Smooth muscle cell (in vitro differentiated cells): ENCODE measurements around the gene MGMT. TPM values are rescaled to one million over a fixed set of nuclear protein-coding genes. Genes with fewer than 3 reads are reported as not detected.

Source experiments
- DNase-seq: peaks from one replicate; lab custom pipeline; 2025; ENCODE audit not compliant: unreplicated experiment; lab: John Stamatoyannopoulos, UW
- H2AFZ ChIP-seq: fragments of 200-600 bp; sonication (generic); 2 replicates; pipeline ENCODE4 v1.6.0; 2016; ENCODE audit warnings: antibody characterized with exemption, low read depth, mild to moderate bottlenecking
- H3F3A ChIP-seq: fragments of 200-600 bp; sonication (generic); 2 replicates; pipeline ENCODE4 v1.6.0; 2017; ENCODE audit warnings: antibody characterized with exemption, low read depth
- H3K27ac ChIP-seq: fragments of 200-600 bp; sonication (generic); 2 replicates; pipeline ENCODE4 v1.5.1; 2016; ENCODE audit warnings: low read depth, mild to moderate bottlenecking
- H3K27me3 ChIP-seq: fragments of 200-600 bp; sonication (generic); 2 replicates; pipeline ENCODE4 v1.6.1; 2016; ENCODE audit warnings: low read depth, mild to moderate bottlenecking
- H3K36me3 ChIP-seq: fragments of 200-600 bp; sonication (generic); 2 replicates; pipeline ENCODE4 v1.5.1; 2016; ENCODE audit warnings: low read depth
- H3K4me1 ChIP-seq: fragments of 200-600 bp; sonication (generic); 2 replicates; pipeline ENCODE4 v1.5.1; 2016; ENCODE audit warnings: low read depth
- H3K4me2 ChIP-seq: fragments of 200-600 bp; sonication (generic); 2 replicates; pipeline ENCODE4 v1.6.0; 2016; ENCODE audit warnings: mild to moderate bottlenecking
- H3K4me3 ChIP-seq: fragments of 200-600 bp; sonication (generic); 2 replicates; pipeline ENCODE4 v1.5.1; 2016; ENCODE audit warnings: mild to moderate bottlenecking
- H3K79me2 ChIP-seq: fragments of 200-600 bp; sonication (generic); 2 replicates; pipeline ENCODE4 v1.6.0; 2016; ENCODE audit warnings: low read depth, mild to moderate bottlenecking
- H3K9ac ChIP-seq: fragments of 200-600 bp; sonication (generic); 2 replicates; pipeline ENCODE4 v1.6.0; 2016; ENCODE audit warnings: low read depth
- H3K9me3 ChIP-seq: fragments of 200-600 bp; sonication (generic); replicated peaks from 2 replicates; pipeline ENCODE4 v1.5.1; 2016; ENCODE audit warnings: low read depth
- H4K20me1 ChIP-seq: fragments of 200-600 bp; sonication (generic); 2 replicates; pipeline ENCODE4 v1.6.0; 2016; ENCODE audit warnings: low read depth
- CTCF ChIP-seq: fragments of 200-600 bp; sonication (generic); IDR thresholded peaks from 2 replicates; pipeline ENCODE4 v1.5.1; 2017; ENCODE audit warnings: borderline replicate concordance, mild to moderate bottlenecking, antibody characterized with exemption; ENCODE audit not compliant: insufficient read depth, poor library complexity, severe bottlenecking
- WGBS: methylation state at CpG from one replicate; pipeline ENCODE4 v1.1.7; 2016; ENCODE audit warnings: low lambda C conversion rate; 5-methylcytosine and 5-hydroxymethylcytosine counted together
- polyA plus RNA-seq: library from polyadenylated mRNA; unstranded; fragments of >200 nt; fragmentation: Nextera tagmentation; extraction: Ambion mirVana; gene quantifications from 2 replicates; pipeline ENCODE4 v1.2.1, GENCODE V29; 2016
- total RNA-seq: library from RNA; depleted of rRNA; stranded (reverse); fragments of >200 nt; gene quantifications from 2 replicates; pipeline ENCODE4 v1.2.3, GENCODE V29; 2014

Gene MGMT
- total and polyA plus RNA-seq, 2 experiments from 2014 or later = 21.0 to 33.0 TPM

GRCh38 chr10:129474642-129475041, 7.6 kb downstream of the MGMT start:
- Histone ChIP-seq H3K27me3 (no peaks in the 10 kb centered on the region), H3K27ac (no peak overlapping the region), H3K9ac (no peak overlapping the region), H4K20me1 (peaks cover 3% of the 10 kb centered on the region), H3K79me2 (peaks cover 5% of the 10 kb centered on the region), H3K9me3 (no peaks in the 10 kb centered on the region), H3K36me3 (no peaks in the 10 kb centered on the region), H3K4me3 (no peak overlapping the region), H2AFZ (no peak overlapping the region), H3F3A (no peaks in the 10 kb centered on the region), H3K4me1 (no peaks in the 10 kb centered on the region), H3K4me2 (no peak overlapping the region)
- WGBS = 97% methylated on average over 11 of the region's 11 CpGs
- TF ChIP-seq CTCF = no peak
- no peak for DNase-seq

- Histone ChIP-seq H3F3A (no peaks in the 10 kb centered on the region), H3K4me2 (no peak overlapping the region), H2AFZ (no peak overlapping the region), H3K4me1 (no peaks in the 10 kb centered on the region), H3K36me3 (no peaks in the 10 kb centered on the region), H3K9me3 (no peaks in the 10 kb centered on the region), H3K27me3 (no peaks in the 10 kb centered on the region), H4K20me1 (peaks cover 3% of the 10 kb centered on the region), H3K9ac (no peak overlapping the region), H3K4me3 (no peak overlapping the region), H3K27ac (no peak overlapping the region), H3K79me2 (peaks cover 10% of the 10 kb centered on the region)
- no peak for DNase-seq
- 97% methylated on average over 8 of the region's 8 CpGs for WGBS
- no peak for TF ChIP-seq CTCF
Measured at GRCh38 chr10:129476431-129476830, 9.4 kb downstream of the MGMT start.

- H3K4me2 ChIP-seq = no peak overlapping the region
- H3F3A ChIP-seq = no peaks in the 10 kb centered on the region
- no peak overlapping the region for H3K27ac ChIP-seq
- H3K9ac ChIP-seq = no peak overlapping the region
- no peak overlapping the region for H2AFZ ChIP-seq
- no peaks in the 10 kb centered on the region for H3K4me1 ChIP-seq
- WGBS = 97% methylated on average over 5 of the region's 5 CpGs
- peaks cover 10% of the 10 kb centered on the region for H3K79me2 ChIP-seq
- H3K27me3 ChIP-seq = no peaks in the 10 kb centered on the region
- H4K20me1 ChIP-seq = peaks cover 3% of the 10 kb centered on the region
- H3K36me3 ChIP-seq = no peaks in the 10 kb centered on the region
- TF ChIP-seq CTCF = no peak
- H3K9me3 ChIP-seq = peaks cover 3% of the 10 kb centered on the region
- H3K4me3 ChIP-seq = no peak overlapping the region
- DNase-seq = no peak
Measured at GRCh38 chr10:129477051-129477450, 10.0 kb downstream of the MGMT start.

- H3K79me2 ChIP-seq = peaks cover 10% of the 10 kb centered on the region
- H3F3A ChIP-seq = no peaks in the 10 kb centered on the region
- H3K36me3 ChIP-seq = no peaks in the 10 kb centered on the region
- H3K4me2 ChIP-seq = no peak overlapping the region
- H3K9me3 ChIP-seq = peaks cover 10% of the 10 kb centered on the region
- no peak for TF ChIP-seq CTCF
- H3K27me3 ChIP-seq = no peaks in the 10 kb centered on the region
- no peak overlapping the region for H3K27ac ChIP-seq
- H3K4me3 ChIP-seq = no peak overlapping the region
- DNase-seq = no peak
- WGBS = 84% methylated on average over 1 of the region's 1 CpG
- no peaks in the 10 kb centered on the region for H4K20me1 ChIP-seq
- H3K9ac ChIP-seq = no peak overlapping the region
- no peak overlapping the region for H2AFZ ChIP-seq
- H3K4me1 ChIP-seq = no peaks in the 10 kb centered on the region
Measured at GRCh38 chr10:129481641-129482040, 14.6 kb downstream of the MGMT start.
